K562 (cell line): ENCODE results near the gene HAP1. TPM values are rescaled to one million over a fixed set of nuclear protein-coding genes. Genes with fewer than 3 reads are reported as not detected.

Experiments
- ATAC-seq: fragments of 200-7000 bp; cut with Tn5 transposase; 3 replicates; pipeline ENCODE4 v1.9.1; 2020; ENCODE audit warnings: moderate library complexity
- BruUV-seq: library from RNA; stranded (reverse); fragments of 400-500 nt; replicated peaks from 2 replicates; lab custom pipeline; 2021; lab: Mats Ljungman, UMichigan
- CTCF ChIA-PET: fragments of 300-600 bp; formaldehyde crosslinking; extraction: SDS; loops from one replicate; lab custom pipeline; 2021; ENCODE audit warnings: low intra/inter-chr PET ratio; lab: Yijun Ruan, JAX
- POLR2A ChIA-PET: fragments of 300-600, 350-650 bp; sonication (Branson Sonifier 250); formaldehyde crosslinking; extraction: SDS; loops from one replicate; lab custom pipeline; 2021; ENCODE audit warnings: antibody characterized with exemption, inconsistent platforms; lab: Yijun Ruan, JAX
- DNase-seq, 4 experiments: peaks; one replicate each; pipeline versions ENCODE4 v3.0.0 to v3.0.0-alpha.2; 2011 to 2018; ENCODE audit warnings: low spot score in 3 of 4, mixed read lengths in 3 of 4; ENCODE audit errors: extremely low read depth in 1 of 4
- FAIRE-seq: peaks from 2 replicates; lab custom pipeline; 2011; peaks lifted over from hg19 to GRCh38; lab: Jason Lieb, UNC
- H2AFZ ChIP-seq: 2 replicates; pipeline ENCODE4 v1.6.0; 2011; ENCODE audit warnings: low read depth, low read length, control low read depth, inconsistent platforms
- H3K27ac ChIP-seq: fragments of 200-600 bp; 3 replicates; pipeline ENCODE4 v1.8.0; 2011; ENCODE audit warnings: low read depth, mild to moderate bottlenecking, control low read depth, inconsistent platforms, low read length, moderate library complexity, mixed read lengths; ENCODE audit errors: extremely low read depth
- H3K27me3 ChIP-seq, 2 experiments: fragments of 300-600 bp in 1 of 2; 2 replicates in 1 of 2; 3 replicates in 1 of 2; pipeline versions ENCODE4 v1.6.0 to v1.8.0; 2011; ENCODE audit warnings: inconsistent platforms in 2 of 2, low read length in 2 of 2, mild to moderate bottlenecking in 1 of 2, mixed read lengths in 1 of 2, moderate library complexity in 1 of 2; ENCODE audit not compliant: control insufficient read depth in 2 of 2, insufficient read depth in 2 of 2
- H3K36me3 ChIP-seq: fragments of 300-600 bp; 3 replicates; pipeline ENCODE4 v1.8.0; 2011; ENCODE audit warnings: mild to moderate bottlenecking, low read length, inconsistent platforms; ENCODE audit not compliant: control insufficient read depth, insufficient read depth
- H3K4me1 ChIP-seq, 2 experiments: fragments of 200-600 bp in 1 of 2; replicated peaks in 1 of 2; 2 replicates in 1 of 2; 3 replicates in 1 of 2; pipeline versions ENCODE4 v1.5.1 to v1.8.0; 2011; ENCODE audit warnings: inconsistent platforms in 2 of 2, low read length in 2 of 2, mild to moderate bottlenecking in 1 of 2, mixed read lengths in 1 of 2, moderate library complexity in 1 of 2; ENCODE audit not compliant: control insufficient read depth in 2 of 2, insufficient read depth in 2 of 2
- H3K4me2 ChIP-seq: 2 replicates; pipeline ENCODE4 v1.6.1; 2011; ENCODE audit warnings: low read length, control low read depth, inconsistent platforms, mixed read lengths; ENCODE audit not compliant: insufficient read depth
- H3K4me3 ChIP-seq: fragments of 200-600 bp; sonication (generic), shearing (Covaris generic); 2 replicates; pipeline ENCODE4 v1.5.1; 2016; ENCODE audit warnings: control low read depth, inconsistent platforms
- H3K79me2 ChIP-seq: fragments of 200-600 bp; 3 replicates; pipeline ENCODE4 v1.8.0; 2011; ENCODE audit warnings: low read length, inconsistent platforms; ENCODE audit not compliant: control insufficient read depth, insufficient read depth
- H3K9ac ChIP-seq, 2 experiments: 2 replicates each; pipeline versions ENCODE4 v1.6.0 to v1.6.1; 2011; ENCODE audit warnings: low read depth in 2 of 2, low read length in 2 of 2, control low read depth in 1 of 2, inconsistent platforms in 1 of 2, mild to moderate bottlenecking in 1 of 2, mixed read lengths in 1 of 2; ENCODE audit not compliant: insufficient read depth in 1 of 2
- H3K9me1 ChIP-seq: one replicate; pipeline ENCODE4 v1.6.0; 2011; ENCODE audit warnings: inconsistent platforms, mild to moderate bottlenecking, low read length, moderate library complexity; ENCODE audit not compliant: control insufficient read depth, insufficient read depth
- H3K9me3 ChIP-seq: replicated peaks from 2 replicates; pipeline ENCODE4 v1.5.1; 2011; ENCODE audit warnings: low read depth, low read length, inconsistent platforms; ENCODE audit not compliant: control insufficient read depth, insufficient read depth
- H4K20me1 ChIP-seq: replicated peaks from 2 replicates; pipeline ENCODE4 v1.6.1; 2011; ENCODE audit warnings: low read length, inconsistent platforms, mixed read lengths; ENCODE audit not compliant: control insufficient read depth, insufficient read depth
- CREM ChIP-seq: IDR thresholded peaks from 2 replicates; pipeline ENCODE4 v1.6.1; 2014; ENCODE audit warnings: antibody characterized with exemption, low read depth
- CTBP1 ChIP-seq: fragments of 450-650 bp; IDR thresholded peaks from 2 replicates; pipeline ENCODE4 v1.6.1; 2016; ENCODE audit warnings: borderline replicate concordance
- ETS2 ChIP-seq: IDR thresholded peaks from 2 replicates; pipeline ENCODE4 v1.6.1; 2016; ENCODE audit warnings: borderline replicate concordance, missing genetic modification characterization, mild to moderate bottlenecking, moderate library complexity, missing compliant biosample characterization; ENCODE audit not compliant: poor library complexity, severe bottlenecking
- FOXJ2 ChIP-seq: fragments of 200-800 bp; sonication (Bioruptor generic); IDR thresholded peaks from 2 replicates; pipeline ENCODE4 v1.6.1; 2016; ENCODE audit warnings: missing genetic modification characterization, missing compliant biosample characterization
- HNRNPUL1 ChIP-seq: fragments of 200-400 bp; formaldehyde crosslinking; IDR thresholded peaks from 2 replicates; pipeline ENCODE4 v1.6.1; 2017; ENCODE audit warnings: low read length
- MIER1 ChIP-seq: fragments of 450-650 bp; IDR thresholded peaks from 2 replicates; pipeline ENCODE4 v1.6.1; 2016; ENCODE audit warnings: antibody characterized with exemption, mild to moderate bottlenecking, low read depth
- MNT ChIP-seq, 2 experiments: fragments of 450-650 bp; conservative IDR thresholded peaks; 2 replicates each; pipeline ENCODE4 v1.6.1; 2017; ENCODE audit warnings: mild to moderate bottlenecking in 2 of 2, moderate library complexity in 2 of 2
- MYNN ChIP-seq, 2 experiments: sonication (generic); formaldehyde crosslinking in 1 of 2; IDR thresholded peaks; 2 replicates each; pipeline versions ENCODE4 v1.5.0 to v1.6.1; 2016 to 2020; ENCODE audit warnings: antibody characterized with exemption in 1 of 2, missing genetic modification reagents in 1 of 2
- PCBP2 ChIP-seq: fragments of 200-400 bp; formaldehyde crosslinking; IDR thresholded peaks from 2 replicates; pipeline ENCODE4 v1.6.1; 2018; ENCODE audit warnings: low read length, low read depth, mild to moderate bottlenecking, moderate library complexity; ENCODE audit not compliant: poor library complexity, severe bottlenecking
- RBFOX2 ChIP-seq: fragments of 200-400 bp; formaldehyde crosslinking; IDR thresholded peaks from 2 replicates; pipeline ENCODE4 v1.6.1; 2017; ENCODE audit warnings: low read depth, mild to moderate bottlenecking, low read length, moderate library complexity
- SIN3B ChIP-seq: fragments of 450-650 bp; IDR thresholded peaks from 2 replicates; pipeline ENCODE4 v1.6.1; 2017; ENCODE audit warnings: low read depth, mild to moderate bottlenecking, moderate library complexity
- SMAD3 ChIP-seq: fragments of 450-650 bp; formaldehyde crosslinking; conservative IDR thresholded peaks from 2 replicates; pipeline ENCODE4 v1.4.0; 2020; ENCODE audit warnings: mild to moderate bottlenecking
- SMAD4 ChIP-seq: fragments of 250-450 bp; sonication (Bioruptor Pico); conservative IDR thresholded peaks from 2 replicates; pipeline ENCODE4 v1.8.0; 2021; ENCODE audit warnings: inconsistent platforms, mild to moderate bottlenecking, moderate library complexity
- ZNF384 ChIP-seq: IDR thresholded peaks from 2 replicates; pipeline ENCODE4 v1.6.1; 2012; ENCODE audit warnings: low read depth, low read length, improper control_type of control experiment
- ZNF695 ChIP-seq: fragments of 450-650 bp; formaldehyde crosslinking; IDR thresholded peaks from 2 replicates; pipeline ENCODE4 v1.4.0; 2020; ENCODE audit warnings: mild to moderate bottlenecking, moderate library complexity
- ZNF79 ChIP-seq: fragments of 250-450 bp; sonication (Bioruptor Pico); IDR thresholded peaks from 2 replicates; pipeline ENCODE4 v1.4.0; 2020; ENCODE audit warnings: low read depth, mild to moderate bottlenecking, moderate library complexity
- WGBS: fragments of 100-300 bp; shearing (Covaris generic); methylation state at CpG from one replicate; pipeline ENCODE4 v1.1.6; 2016; ENCODE audit warnings: low coverage, mixed read lengths; ENCODE audit not compliant: insufficient coverage; ENCODE audit errors: missing lambda C conversion rate; 5-methylcytosine and 5-hydroxymethylcytosine counted together
- in situ Hi-C: fragments of 300-500 bp; cut with MboI; formaldehyde crosslinking; loops from 4 replicates; pipeline ENCODE4 v1.15.0; 2018; ENCODE audit warnings: inconsistent platforms, mixed read lengths
- intact Hi-C: fragments of 100-400 bp; cut with micrococcal nuclease; formaldehyde crosslinking; loops from 2 replicates; pipeline ENCODE4 v1.14.2; 2022
- polyA plus RNA-seq, 8 experiments: library from polyadenylated mRNA; depleted of rRNA in 4 of 8; stranded (reverse) in 5 of 8; unstranded in 3 of 8; fragments of >200 nt; fragmentation: Nextera tagmentation in 2 of 8; fragmentation: Illumina TruSeq in 1 of 8; extraction: Ambion mirVana in 2 of 8; extraction: Trizol in 1 of 8; gene quantifications; 2 replicates each; pipeline versions ENCODE4 v1.2.1 to v1.2.3, GENCODE V29; 2011 to 2014; ENCODE audit warnings: inconsistent platforms in 1 of 8, missing spikeins in 1 of 8
- total RNA-seq, 7 experiments: library from RNA; depleted of rRNA in 6 of 7; stranded (reverse); fragments of >200 nt in 6 of 7; fragmentation: Illumina TruSeq in 2 of 7; extraction: Trizol in 2 of 7; gene quantifications; 2 replicates each; pipeline versions ENCODE4 v1.2.1 to v1.2.3, GENCODE V29; 2011 to 2021; ENCODE audit warnings: low replicate concordance in 1 of 7
- TF ChIP-seq, protein P1 (sequence below): fragments of 450-650 bp; formaldehyde crosslinking; IDR thresholded peaks from 2 replicates; pipeline ENCODE4 v1.4.0; 2022; ENCODE audit warnings: missing genetic modification characterization
- TF ChIP-seq, protein P2 (sequence below), 3 experiments: IDR thresholded peaks in 2 of 3; conservative IDR thresholded peaks in 1 of 3; 2 replicates each; pipeline ENCODE4 v1.5.1; 2011 to 2012; ENCODE audit warnings: low read length in 3 of 3, mild to moderate bottlenecking in 3 of 3, control low read depth in 2 of 3, improper control_type of control experiment in 1 of 3, inconsistent platforms in 1 of 3, low read depth in 1 of 3, mixed read lengths in 1 of 3, moderate library complexity in 1 of 3; ENCODE audit not compliant: insufficient read depth in 2 of 3

The HAP1 gene
- total and polyA plus RNA-seq, 9 of the 15 experiments (the other 6 are each of a cell fraction or from before 2014, with no cell fraction given), result under 0.01 to 0.09 (median 0.04) TPM; not detected in 6

- H3K36me3 ChIP-seq, result peaks cover 53% of the 10 kb centered on the region
- H3K4me2 ChIP-seq, result peak overlapping the region; percentile 99
- WGBS, result 71% methylated on average over 2 of the region's 2 CpGs
- ATAC-seq, result no peak
- CTCF ChIA-PET, result interaction anchor here (1.3 kb wide), 1 partner anchor 195 kb away, joined by 4 read pairs; no protein-coding TSS in a partner anchor
- peaks cover 11 to 22% of the 10 kb centered on the region in 2 experiments; a peak in 4 of 5 replicates for H3K4me1 ChIP-seq
- H3K27ac ChIP-seq, result peak overlapping the region; percentile 92
- POLR2A ChIA-PET, result interaction anchor here (0.6 to 7.4 kb wide), 34 partner anchors 11 to 881 kb away, joined by 3 to 406 read pairs (median 4); partner anchors contain the start of genes JUP, KRT19 and ODAD4
- peaks cover 34% of the 10 kb centered on the region for H3K79me2 ChIP-seq
- H3K4me3 ChIP-seq, result peak overlapping the region; percentile 58
- peak overlapping the region in 1 of 2 experiments; percentile 91; a peak in 2 of 4 replicates for H3K9ac ChIP-seq
- in situ Hi-C loops, result no loop called here
- H2AFZ ChIP-seq, result no peak overlapping the region
- intact Hi-C loops, result no loop called here
- BruUV-seq, result no TSS peak
- peaks cover 15% of the 10 kb centered on the region for H4K20me1 ChIP-seq
- no peak for DNase-seq
- no peaks in the 10 kb centered on the region for H3K27me3 ChIP-seq
- no peak for FAIRE-seq
- no peaks in the 10 kb centered on the region for H3K9me3 ChIP-seq
- H3K9me1 ChIP-seq, result no peaks in the 10 kb centered on the region
- TF ChIP-seq RBFOX2 (peak; percentile 56), CREM (no peak), SIN3B (no peak), PCBP2 (no peak), ZNF384 (no peak), ZNF79 (CRISPR knock-in tag) (no peak), CTBP1 (no peak), ZNF695 (CRISPR knock-in tag) (no peak), HNRNPUL1 (peak; percentile 30; the same call in 1 of the 2 replicates), MNT (conservative IDR thresholded peaks at IDR 0.05) (no peak), FOXJ2 (no peak), SMAD3 (CRISPR knock-in tag) (0 out of 2 replicates have a peak, but pooled peaks have one; percentile 52), MIER1 (no peak), SMAD4 (no peak), MYNN (IDR thresholded peaks at IDR 0.05) (no peak), MYNN (CRISPR knock-in tag; IDR thresholded peaks at IDR 0.05) (no peak), ETS2 (tag) (no peak)
- TF ChIP-seq, protein P1, sequence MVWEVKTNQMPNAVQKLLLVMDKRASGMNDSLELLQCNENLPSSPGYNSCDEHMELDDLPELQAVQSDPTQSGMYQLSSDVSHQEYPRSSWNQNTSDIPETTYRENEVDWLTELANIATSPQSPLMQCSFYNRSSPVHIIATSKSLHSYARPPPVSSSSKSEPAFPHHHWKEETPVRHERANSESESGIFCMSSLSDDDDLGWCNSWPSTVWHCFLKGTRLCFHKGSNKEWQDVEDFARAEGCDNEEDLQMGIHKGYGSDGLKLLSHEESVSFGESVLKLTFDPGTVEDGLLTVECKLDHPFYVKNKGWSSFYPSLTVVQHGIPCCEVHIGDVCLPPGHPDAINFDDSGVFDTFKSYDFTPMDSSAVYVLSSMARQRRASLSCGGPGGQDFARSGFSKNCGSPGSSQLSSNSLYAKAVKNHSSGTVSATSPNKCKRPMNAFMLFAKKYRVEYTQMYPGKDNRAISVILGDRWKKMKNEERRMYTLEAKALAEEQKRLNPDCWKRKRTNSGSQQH (CRISPR knock-in tag), result 0 out of 2 replicates have a peak, but pooled peaks have one; percentile 14
- TF ChIP-seq, protein P2, sequence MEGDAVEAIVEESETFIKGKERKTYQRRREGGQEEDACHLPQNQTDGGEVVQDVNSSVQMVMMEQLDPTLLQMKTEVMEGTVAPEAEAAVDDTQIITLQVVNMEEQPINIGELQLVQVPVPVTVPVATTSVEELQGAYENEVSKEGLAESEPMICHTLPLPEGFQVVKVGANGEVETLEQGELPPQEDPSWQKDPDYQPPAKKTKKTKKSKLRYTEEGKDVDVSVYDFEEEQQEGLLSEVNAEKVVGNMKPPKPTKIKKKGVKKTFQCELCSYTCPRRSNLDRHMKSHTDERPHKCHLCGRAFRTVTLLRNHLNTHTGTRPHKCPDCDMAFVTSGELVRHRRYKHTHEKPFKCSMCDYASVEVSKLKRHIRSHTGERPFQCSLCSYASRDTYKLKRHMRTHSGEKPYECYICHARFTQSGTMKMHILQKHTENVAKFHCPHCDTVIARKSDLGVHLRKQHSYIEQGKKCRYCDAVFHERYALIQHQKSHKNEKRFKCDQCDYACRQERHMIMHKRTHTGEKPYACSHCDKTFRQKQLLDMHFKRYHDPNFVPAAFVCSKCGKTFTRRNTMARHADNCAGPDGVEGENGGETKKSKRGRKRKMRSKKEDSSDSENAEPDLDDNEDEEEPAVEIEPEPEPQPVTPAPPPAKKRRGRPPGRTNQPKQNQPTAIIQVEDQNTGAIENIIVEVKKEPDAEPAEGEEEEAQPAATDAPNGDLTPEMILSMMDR (IDR thresholded peaks at IDR 0.05 in 2 of 3, conservative IDR thresholded peaks at IDR 0.05 in 1 of 3; ENCODE audit: insufficient read depth in 2 of 3, low read depth in 1 of 3, low read length in 3 of 3), result no peak
These were observed 43.9 kb downstream of the HAP1 start for GRCh38 chr17:41690497-41690896.
